EH (cell line): ENCODE results near the gene TMEM250.

Source experiments
- DNase-seq: peaks from one replicate; pipeline ENCODE4 v3.0.0-alpha.2; 2015; ENCODE audit warnings: low read depth

TMEM250 gene

GRCh38 chr9:136082496-136083361, 35.9 kb downstream of the TMEM250 start:
- no peak for DNase-seq

GRCh38 chr9:136081826-136082495, 36.7 kb downstream of the TMEM250 start:
- DNase-seq: no peak

GRCh38 chr9:136081113-136081825, 37.4 kb downstream of the TMEM250 start:
- DNase-seq: no peak

GRCh38 chr9:136080716-136081112, 38.0 kb downstream of the TMEM250 start:
- DNase-seq: no peak

- DNase-seq: no peak
These were observed 38.8 kb downstream of the TMEM250 start for GRCh38 chr9:136079916-136080246.

- no peak for DNase-seq
These were observed 39.3 kb downstream of the TMEM250 start for GRCh38 chr9:136079211-136079915.

- DNase-seq: no peak
These were observed 40.1 kb downstream of the TMEM250 start for GRCh38 chr9:136078498-136079011.

- no peak for DNase-seq
These were observed 40.7 kb downstream of the TMEM250 start for GRCh38 chr9:136078024-136078423.

- no peak for DNase-seq
These were observed 41.2 kb downstream of the TMEM250 start for GRCh38 chr9:136077491-136077890.

GRCh38 chr9:136075881-136076678, 42.6 kb downstream of the TMEM250 start:
- DNase-seq: no peak

- no peak for DNase-seq
These were observed 43.4 kb downstream of the TMEM250 start for GRCh38 chr9:136075134-136075841.

- no peak for DNase-seq
These were observed 44.0 kb downstream of the TMEM250 start for GRCh38 chr9:136074706-136075105.
